ENCODE results near the gene ILK. TPM values are rescaled to one million over a fixed set of nuclear protein-coding genes. Genes with fewer than 3 reads are reported as not detected.

ILK gene
- total RNA-seq, 2 donors from 2014 or later: 125 to 136 TPM

DNA sequence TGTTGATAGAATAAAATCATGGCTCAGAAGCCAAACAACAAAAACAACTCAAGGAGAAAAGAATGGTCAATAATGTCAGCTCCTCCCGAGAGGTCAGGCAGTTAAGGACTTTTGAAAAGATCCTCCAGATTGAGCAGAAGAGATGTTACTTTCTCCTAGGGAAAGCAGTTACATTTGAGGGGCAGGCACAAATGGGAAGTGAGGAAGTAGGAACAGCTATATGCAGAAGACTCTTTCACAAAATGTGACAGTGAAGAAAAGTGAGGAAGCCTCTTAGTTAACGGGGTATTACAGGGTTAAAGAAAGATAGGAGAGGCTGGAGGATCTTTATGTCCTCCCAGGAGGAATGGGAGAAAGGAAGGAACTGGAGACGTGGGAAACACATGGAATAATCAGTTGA is 48.6 kb downstream of the ILK start:
- TF ChIP-seq, protein P1, sequence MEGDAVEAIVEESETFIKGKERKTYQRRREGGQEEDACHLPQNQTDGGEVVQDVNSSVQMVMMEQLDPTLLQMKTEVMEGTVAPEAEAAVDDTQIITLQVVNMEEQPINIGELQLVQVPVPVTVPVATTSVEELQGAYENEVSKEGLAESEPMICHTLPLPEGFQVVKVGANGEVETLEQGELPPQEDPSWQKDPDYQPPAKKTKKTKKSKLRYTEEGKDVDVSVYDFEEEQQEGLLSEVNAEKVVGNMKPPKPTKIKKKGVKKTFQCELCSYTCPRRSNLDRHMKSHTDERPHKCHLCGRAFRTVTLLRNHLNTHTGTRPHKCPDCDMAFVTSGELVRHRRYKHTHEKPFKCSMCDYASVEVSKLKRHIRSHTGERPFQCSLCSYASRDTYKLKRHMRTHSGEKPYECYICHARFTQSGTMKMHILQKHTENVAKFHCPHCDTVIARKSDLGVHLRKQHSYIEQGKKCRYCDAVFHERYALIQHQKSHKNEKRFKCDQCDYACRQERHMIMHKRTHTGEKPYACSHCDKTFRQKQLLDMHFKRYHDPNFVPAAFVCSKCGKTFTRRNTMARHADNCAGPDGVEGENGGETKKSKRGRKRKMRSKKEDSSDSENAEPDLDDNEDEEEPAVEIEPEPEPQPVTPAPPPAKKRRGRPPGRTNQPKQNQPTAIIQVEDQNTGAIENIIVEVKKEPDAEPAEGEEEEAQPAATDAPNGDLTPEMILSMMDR (conservative IDR thresholded peaks at IDR 0.05): no peak
- H3K27me3 Mint-ChIP-seq (ENCODE audit: insufficient read depth): peaks cover 13% of the 10 kb centered on the region
- Histone ChIP-seq H3K4me1 (ENCODE audit: control insufficient read depth, insufficient read depth, low read length) (no peaks in the 10 kb centered on the region), H3K27me3 (ENCODE audit: control insufficient read depth, insufficient read depth, low read length, poor library complexity, severe bottlenecking) (peaks cover 13% of the 10 kb centered on the region), H3K36me3 (ENCODE audit: control insufficient read depth, insufficient read depth, low read length) (no peaks in the 10 kb centered on the region), H3K9ac (ENCODE audit: extremely low read depth, low read length, poor library complexity, severe bottlenecking) (no peak overlapping the region), H3K4me3 (ENCODE audit: low read length) (no peak overlapping the region), H3K27ac (ENCODE audit: low read depth, low read length) (no peak overlapping the region), H3K9me3 (ENCODE audit: control insufficient read depth, low read length) (no peaks in the 10 kb centered on the region)
- no peak for DNase-seq
- H3K4me1 Mint-ChIP-seq: no peaks in the 10 kb centered on the region
- H3K9me3 Mint-ChIP-seq: no peaks in the 10 kb centered on the region
- H3K36me3 Mint-ChIP-seq (ENCODE audit: low read depth): no peaks in the 10 kb centered on the region
- no peak overlapping the region for H3K4me3 Mint-ChIP-seq
- WGBS, 2 experiments (ENCODE audit: insufficient coverage in 1 of 2, insufficient read length in 1 of 2): 82 to 87% methylated on average over 3 of the region's 3 CpGs
- no peak overlapping the region for H3K27ac Mint-ChIP-seq

GRCh38 chr11:6653097-6653496 is 49.5 kb downstream of the ILK start:
- H3K9ac ChIP-seq (ENCODE audit: extremely low read depth, low read length, poor library complexity, severe bottlenecking): no peak overlapping the region
- TF ChIP-seq, protein P1 (conservative IDR thresholded peaks at IDR 0.05): no peak
- Mint-ChIP-seq H3K4me1 (no peaks in the 10 kb centered on the region), H3K36me3 (ENCODE audit: low read depth) (no peaks in the 10 kb centered on the region), H3K27me3 (ENCODE audit: insufficient read depth) (peaks cover 19% of the 10 kb centered on the region), H3K27ac (no peak overlapping the region), H3K4me3 (no peak overlapping the region), H3K9me3 (no peaks in the 10 kb centered on the region)
- H3K36me3 ChIP-seq (ENCODE audit: control insufficient read depth, insufficient read depth, low read length): no peaks in the 10 kb centered on the region
- no peaks in the 10 kb centered on the region for H3K9me3 ChIP-seq (ENCODE audit: control insufficient read depth, low read length)
- H3K27ac ChIP-seq (ENCODE audit: low read depth, low read length): no peak overlapping the region
- H3K4me3 ChIP-seq (ENCODE audit: low read length): no peak overlapping the region
- 100% methylated on average over 1 of the region's 1 CpG for WGBS, 2 experiments (ENCODE audit: insufficient coverage in 1 of 2, insufficient read length in 1 of 2)
- no peak for DNase-seq
- peaks cover 17% of the 10 kb centered on the region for H3K27me3 ChIP-seq (ENCODE audit: control insufficient read depth, insufficient read depth, low read length, poor library complexity, severe bottlenecking)
- H3K4me1 ChIP-seq (ENCODE audit: control insufficient read depth, insufficient read depth, low read length): no peaks in the 10 kb centered on the region

DNA sequence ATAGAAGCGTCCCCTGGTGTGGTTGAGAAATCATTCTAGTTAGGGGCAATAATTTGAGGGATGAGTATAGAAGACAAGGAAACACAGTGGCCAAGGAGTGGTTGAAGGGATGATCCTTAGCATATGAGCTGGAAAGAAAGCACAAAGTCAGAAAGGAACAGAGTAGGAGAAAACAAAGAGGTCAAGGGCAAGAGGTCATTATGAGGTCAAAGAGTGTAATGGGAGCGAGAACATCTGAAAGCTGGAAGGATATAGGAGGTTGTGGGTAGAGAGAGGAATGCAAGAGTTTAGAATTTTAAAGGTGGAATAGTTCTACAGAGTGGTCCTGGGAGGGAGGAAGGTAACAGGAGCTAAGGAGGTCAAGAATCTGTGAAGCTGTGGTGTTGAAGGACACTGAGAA is 50.1 kb downstream of the ILK start:
- 95 to 100% methylated on average over 2 of the region's 2 CpGs for WGBS, 2 experiments (ENCODE audit: insufficient coverage in 1 of 2, insufficient read length in 1 of 2)
- Mint-ChIP-seq H3K27me3 (ENCODE audit: insufficient read depth) (peaks cover 19% of the 10 kb centered on the region), H3K4me1 (no peaks in the 10 kb centered on the region)

More for the DNA sequence above, 50.1 kb downstream of the ILK start:
- Histone ChIP-seq H3K9ac (ENCODE audit: extremely low read depth, low read length, poor library complexity, severe bottlenecking) (no peak overlapping the region), H3K27ac (ENCODE audit: low read depth, low read length) (no peak overlapping the region), H3K27me3 (ENCODE audit: control insufficient read depth, insufficient read depth, low read length, poor library complexity, severe bottlenecking) (peaks cover 17% of the 10 kb centered on the region), H3K36me3 (ENCODE audit: control insufficient read depth, insufficient read depth, low read length) (no peaks in the 10 kb centered on the region), H3K9me3 (ENCODE audit: control insufficient read depth, low read length) (no peaks in the 10 kb centered on the region), H3K4me1 (ENCODE audit: control insufficient read depth, insufficient read depth, low read length) (no peaks in the 10 kb centered on the region), H3K4me3 (ENCODE audit: low read length) (no peak overlapping the region)
- Mint-ChIP-seq H3K9me3 (no peaks in the 10 kb centered on the region), H3K4me3 (no peak overlapping the region), H3K27ac (no peak overlapping the region), H3K36me3 (ENCODE audit: low read depth) (no peaks in the 10 kb centered on the region)
- TF ChIP-seq, protein P1 (conservative IDR thresholded peaks at IDR 0.05): no peak
- no peak for DNase-seq

Measured in endodermal cell (in vitro differentiated cells).